HEK293 (cell line): ENCODE data around the gene SCYGR4.

Source experiments
- CTCF ChIA-PET: fragments of 350-600 bp; formaldehyde crosslinking; extraction: SDS; loops from one replicate; lab custom pipeline; 2021; ENCODE audit warnings: antibody characterized with exemption; lab: Yijun Ruan, JAX
- POLR2A ChIA-PET: fragments of 300-600 bp; formaldehyde crosslinking; extraction: SDS; loops from one replicate; lab custom pipeline; 2020; ENCODE audit warnings: antibody characterized with exemption, inconsistent platforms; lab: Yijun Ruan, JAX
- H3K27ac ChIP-seq: fragments of 200-500 bp; sonication (Bioruptor generic); 2 replicates; pipeline ENCODE4 v1.5.1; 2014; ENCODE audit warnings: low read depth, low read length, control low read depth, inconsistent platforms; ENCODE audit errors: extremely low read depth
- H3K36me3 ChIP-seq, 2 experiments: fragments of 200-500 bp in 1 of 2; sonication (Bioruptor generic) in 1 of 2; 1 replicate in 1 of 2; 2 replicates in 1 of 2; pipeline ENCODE4 v1.5.1; 2014 to 2017; ENCODE audit warnings: inconsistent platforms in 2 of 2, low read length in 2 of 2; ENCODE audit not compliant: control insufficient read depth in 2 of 2, insufficient read depth in 1 of 2
- H3K4me1 ChIP-seq: fragments of 200-500 bp; sonication (Bioruptor generic); 2 replicates; pipeline ENCODE4 v1.5.1; 2014; ENCODE audit warnings: mild to moderate bottlenecking, low read length, inconsistent platforms; ENCODE audit not compliant: control insufficient read depth, insufficient read depth
- H3K4me3 ChIP-seq: 2 replicates; pipeline ENCODE4 v1.5.1; 2011; ENCODE audit warnings: low read depth, mild to moderate bottlenecking, control low read depth, low read length, moderate library complexity
- H3K9me3 ChIP-seq: fragments of 200-500 bp; sonication (Bioruptor generic); 2 replicates; pipeline ENCODE4 v1.5.1; 2014; ENCODE audit warnings: low read depth, low read length, inconsistent platforms; ENCODE audit not compliant: control insufficient read depth, insufficient read depth
- MZF1 ChIP-seq: fragments of 450-650 bp; formaldehyde crosslinking; IDR thresholded peaks from 2 replicates; pipeline ENCODE4 v1.5.1; 2017; ENCODE audit warnings: missing biosample characterization, missing genetic modification characterization, borderline replicate concordance
- OVOL3 ChIP-seq: fragments of 450-650 bp; formaldehyde crosslinking; IDR thresholded peaks from 2 replicates; pipeline ENCODE4 v1.5.1; 2016; ENCODE audit warnings: missing biosample characterization, missing genetic modification characterization
- SETDB1 ChIP-seq: IDR thresholded peaks from one replicate; pipeline ENCODE4 v1.6.1; 2017; ENCODE audit warnings: mild to moderate bottlenecking, low read length, moderate library complexity, mixed read lengths; ENCODE audit not compliant: insufficient read length
- ZNF138 ChIP-seq: fragments of 450-650 bp; formaldehyde crosslinking; IDR thresholded peaks from 2 replicates; pipeline ENCODE4 v1.5.1; 2016; ENCODE audit warnings: missing biosample characterization, missing genetic modification characterization, borderline replicate concordance
- ZNF19 ChIP-seq: fragments of 450-650 bp; formaldehyde crosslinking; IDR thresholded peaks from 2 replicates; pipeline ENCODE4; 2016; ENCODE audit warnings: missing biosample characterization, missing genetic modification characterization, low read depth
- ZNF223 ChIP-seq: fragments of 450-650 bp; formaldehyde crosslinking; IDR thresholded peaks from 2 replicates; pipeline ENCODE4 v1.5.1; 2016; ENCODE audit warnings: missing biosample characterization, missing genetic modification characterization
- ZNF366 ChIP-seq: fragments of 450-650 bp; formaldehyde crosslinking; conservative IDR thresholded peaks from 2 replicates; pipeline ENCODE4 v1.5.1; 2016; ENCODE audit warnings: missing biosample characterization, missing genetic modification characterization
- ZNF426 ChIP-seq: fragments of 450-650 bp; formaldehyde crosslinking; IDR thresholded peaks from 2 replicates; pipeline ENCODE4 v1.5.1; 2017; ENCODE audit warnings: missing biosample characterization, missing genetic modification characterization, mild to moderate bottlenecking, inconsistent platforms, moderate library complexity
- ZNF501 ChIP-seq: fragments of 450-650 bp; formaldehyde crosslinking; IDR thresholded peaks from 2 replicates; pipeline ENCODE4 v1.5.1; 2016; ENCODE audit warnings: missing biosample characterization, missing genetic modification characterization
- ZNF677 ChIP-seq: fragments of 450-650 bp; IDR thresholded peaks from 2 replicates; pipeline ENCODE4 v1.5.0; 2018; ENCODE audit warnings: missing biosample characterization, mild to moderate bottlenecking, missing genetic modification characterization, moderate library complexity
- TF ChIP-seq, protein P1 (sequence below): fragments of 450-650 bp; formaldehyde crosslinking; IDR thresholded peaks from 2 replicates; pipeline ENCODE4 v1.5.1; 2017; ENCODE audit warnings: missing biosample characterization, missing genetic modification characterization
- TF ChIP-seq, protein P2 (sequence below): fragments of 450-650 bp; formaldehyde crosslinking; IDR thresholded peaks from 2 replicates; pipeline ENCODE4 v1.5.1; 2016; ENCODE audit warnings: missing biosample characterization, missing genetic modification characterization
- TF ChIP-seq, protein P3 (sequence below): fragments of 450-650 bp; formaldehyde crosslinking; IDR thresholded peaks from 2 replicates; pipeline ENCODE4 v1.5.1; 2016; ENCODE audit warnings: missing biosample characterization, missing genetic modification characterization
- TF ChIP-seq, protein P4 (sequence below): fragments of 450-650 bp; formaldehyde crosslinking; IDR thresholded peaks from 2 replicates; pipeline ENCODE4 v1.5.1; 2016; ENCODE audit warnings: missing biosample characterization, missing genetic modification characterization
- TF ChIP-seq, protein P5 (sequence below): fragments of 450-650 bp; formaldehyde crosslinking; IDR thresholded peaks from 2 replicates; pipeline ENCODE4 v1.5.0; 2017; ENCODE audit warnings: missing biosample characterization, missing genetic modification characterization, borderline replicate concordance
- TF ChIP-seq, protein P6 (sequence below): fragments of 450-650 bp; formaldehyde crosslinking; IDR thresholded peaks from 2 replicates; pipeline ENCODE4 v1.5.1; 2016; ENCODE audit warnings: missing biosample characterization, missing genetic modification characterization

SCYGR4 gene

DNA sequence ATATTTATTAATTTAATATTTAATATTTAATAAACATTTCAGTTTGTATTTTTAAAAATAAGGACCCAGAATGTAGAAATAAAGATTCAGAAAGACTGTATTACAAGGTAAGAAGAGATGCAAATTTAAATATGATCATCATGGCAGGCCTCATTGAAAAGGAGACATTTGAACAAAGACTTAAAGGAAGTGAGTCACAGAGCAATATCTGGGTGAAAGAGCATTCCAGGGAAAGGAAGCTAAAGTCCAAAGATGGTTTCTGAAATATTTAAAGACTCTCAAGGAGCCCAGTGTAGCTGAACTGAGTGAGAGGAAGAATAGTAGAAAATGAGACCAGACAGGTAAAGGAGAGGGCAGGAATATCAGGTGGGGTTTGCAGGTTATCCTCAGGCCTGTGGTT lies 5.9 kb downstream of the SCYGR4 start:
- no peak overlapping the region for H3K27ac ChIP-seq
- CTCF ChIA-PET: no interaction called here

DNA sequence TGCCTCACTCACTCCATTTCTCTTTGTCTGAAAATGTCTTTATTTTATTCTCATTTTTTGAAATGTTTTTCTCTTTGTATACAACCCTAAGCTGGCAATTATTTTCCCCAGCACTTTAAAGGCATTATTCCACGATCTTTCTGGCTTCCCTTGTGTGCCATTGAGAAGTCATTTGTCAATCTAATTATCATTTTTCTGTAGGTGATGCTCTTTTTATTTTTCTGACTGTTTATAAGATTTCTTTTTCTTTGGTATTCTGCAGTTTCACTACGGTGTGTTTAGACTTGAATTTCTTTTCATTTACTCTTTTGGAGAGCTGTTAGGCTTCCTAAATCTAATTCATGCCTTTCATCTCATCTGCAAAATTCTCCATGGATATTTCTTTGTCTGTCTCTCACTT lies 8.1 kb downstream of the SCYGR4 start:
- POLR2A ChIA-PET: no interaction called here
- H3K27ac ChIP-seq: no peak overlapping the region
- H3K4me3 ChIP-seq: no peak overlapping the region
- H3K4me1 ChIP-seq: no peaks in the 10 kb centered on the region
- CTCF ChIA-PET: interaction anchor here (0.7 kb wide), 1 partner anchor 136 kb away, joined by 4 read pairs; no protein-coding TSS in a partner anchor
- no peaks in the 10 kb centered on the region for H3K36me3 ChIP-seq
- H3K9me3 ChIP-seq: no peaks in the 10 kb centered on the region
- TF ChIP-seq ZNF223 (tag by site-specific recombination) (no peak), ZNF19 (tag by site-specific recombination) (no peak), ZNF366 (tag by site-specific recombination) (no peak)

More for the DNA sequence above, 5.9 kb downstream of the SCYGR4 start:
- Histone ChIP-seq H3K4me3 (no peak overlapping the region), H3K9me3 (no peaks in the 10 kb centered on the region), H3K4me1 (no peaks in the 10 kb centered on the region), H3K36me3 (no peaks in the 10 kb centered on the region)
- POLR2A ChIA-PET: no interaction called here
- TF ChIP-seq, protein P1, sequence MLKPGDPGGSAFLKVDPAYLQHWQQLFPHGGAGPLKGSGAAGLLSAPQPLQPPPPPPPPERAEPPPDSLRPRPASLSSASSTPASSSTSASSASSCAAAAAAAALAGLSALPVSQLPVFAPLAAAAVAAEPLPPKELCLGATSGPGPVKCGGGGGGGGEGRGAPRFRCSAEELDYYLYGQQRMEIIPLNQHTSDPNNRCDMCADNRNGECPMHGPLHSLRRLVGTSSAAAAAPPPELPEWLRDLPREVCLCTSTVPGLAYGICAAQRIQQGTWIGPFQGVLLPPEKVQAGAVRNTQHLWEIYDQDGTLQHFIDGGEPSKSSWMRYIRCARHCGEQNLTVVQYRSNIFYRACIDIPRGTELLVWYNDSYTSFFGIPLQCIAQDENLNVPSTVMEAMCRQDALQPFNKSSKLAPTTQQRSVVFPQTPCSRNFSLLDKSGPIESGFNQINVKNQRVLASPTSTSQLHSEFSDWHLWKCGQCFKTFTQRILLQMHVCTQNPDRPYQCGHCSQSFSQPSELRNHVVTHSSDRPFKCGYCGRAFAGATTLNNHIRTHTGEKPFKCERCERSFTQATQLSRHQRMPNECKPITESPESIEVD: no peak
- TF ChIP-seq, protein P2, sequence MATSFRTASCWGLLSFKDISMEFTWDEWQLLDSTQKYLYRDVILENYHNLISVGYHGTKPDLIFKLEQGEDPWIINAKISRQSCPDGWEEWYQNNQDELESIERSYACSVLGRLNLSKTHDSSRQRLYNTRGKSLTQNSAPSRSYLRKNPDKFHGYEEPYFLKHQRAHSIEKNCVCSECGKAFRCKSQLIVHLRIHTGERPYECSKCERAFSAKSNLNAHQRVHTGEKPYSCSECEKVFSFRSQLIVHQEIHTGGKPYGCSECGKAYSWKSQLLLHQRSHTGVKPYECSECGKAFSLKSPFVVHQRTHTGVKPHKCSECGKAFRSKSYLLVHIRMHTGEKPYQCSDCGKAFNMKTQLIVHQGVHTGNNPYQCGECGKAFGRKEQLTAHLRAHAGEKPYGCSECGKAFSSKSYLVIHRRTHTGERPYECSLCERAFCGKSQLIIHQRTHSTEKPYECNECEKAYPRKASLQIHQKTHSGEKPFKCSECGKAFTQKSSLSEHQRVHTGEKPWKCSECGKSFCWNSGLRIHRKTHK (tag by site-specific recombination): no peak
- TF ChIP-seq, protein P3, sequence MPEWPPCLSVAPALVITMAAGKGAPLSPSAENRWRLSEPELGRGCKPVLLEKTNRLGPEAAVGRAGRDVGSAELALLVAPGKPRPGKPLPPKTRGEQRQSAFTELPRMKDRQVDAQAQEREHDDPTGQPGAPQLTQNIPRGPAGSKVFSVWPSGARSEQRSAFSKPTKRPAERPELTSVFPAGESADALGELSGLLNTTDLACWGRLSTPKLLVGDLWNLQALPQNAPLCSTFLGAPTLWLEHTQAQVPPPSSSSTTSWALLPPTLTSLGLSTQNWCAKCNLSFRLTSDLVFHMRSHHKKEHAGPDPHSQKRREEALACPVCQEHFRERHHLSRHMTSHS (tag by site-specific recombination): no peak
- TF ChIP-seq, protein P4, sequence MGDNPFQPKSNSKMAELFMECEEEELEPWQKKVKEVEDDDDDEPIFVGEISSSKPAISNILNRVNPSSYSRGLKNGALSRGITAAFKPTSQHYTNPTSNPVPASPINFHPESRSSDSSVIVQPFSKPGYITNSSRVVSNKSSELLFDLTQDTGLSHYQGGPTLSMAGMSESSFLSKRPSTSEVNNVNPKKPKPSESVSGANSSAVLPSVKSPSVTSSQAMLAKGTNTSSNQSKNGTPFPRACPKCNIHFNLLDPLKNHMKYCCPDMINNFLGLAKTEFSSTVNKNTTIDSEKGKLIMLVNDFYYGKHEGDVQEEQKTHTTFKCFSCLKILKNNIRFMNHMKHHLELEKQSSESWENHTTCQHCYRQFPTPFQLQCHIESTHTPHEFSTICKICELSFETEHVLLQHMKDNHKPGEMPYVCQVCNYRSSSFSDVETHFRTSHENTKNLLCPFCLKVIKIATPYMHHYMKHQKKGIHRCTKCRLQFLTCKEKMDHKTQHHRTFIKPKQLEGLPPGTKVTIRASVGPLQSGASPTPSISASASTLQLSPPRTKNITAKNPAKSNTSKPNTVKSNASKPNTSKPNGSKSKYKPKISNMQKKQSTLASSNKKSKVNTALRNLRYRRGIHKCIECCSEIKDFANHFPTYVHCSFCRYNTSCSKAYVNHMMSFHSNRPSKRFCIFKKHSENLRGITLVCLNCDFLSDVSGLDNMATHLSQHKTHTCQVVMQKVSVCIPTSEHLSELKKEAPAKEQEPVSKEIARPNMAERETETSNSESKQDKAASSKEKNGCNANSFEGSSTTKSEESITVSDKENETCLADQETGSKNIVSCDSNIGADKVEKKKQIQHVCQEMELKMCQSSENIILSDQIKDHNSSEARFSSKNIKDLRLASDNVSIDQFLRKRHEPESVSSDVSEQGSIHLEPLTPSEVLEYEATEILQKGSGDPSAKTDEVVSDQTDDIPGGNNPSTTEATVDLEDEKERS (tag by site-specific recombination): no peak
- no peak for TF ChIP-seq ZNF501 (tag by site-specific recombination)
- TF ChIP-seq ZNF426 (tag by site-specific recombination): no peak
- no peak for TF ChIP-seq MZF1 (tag by site-specific recombination)
- TF ChIP-seq, protein P5, sequence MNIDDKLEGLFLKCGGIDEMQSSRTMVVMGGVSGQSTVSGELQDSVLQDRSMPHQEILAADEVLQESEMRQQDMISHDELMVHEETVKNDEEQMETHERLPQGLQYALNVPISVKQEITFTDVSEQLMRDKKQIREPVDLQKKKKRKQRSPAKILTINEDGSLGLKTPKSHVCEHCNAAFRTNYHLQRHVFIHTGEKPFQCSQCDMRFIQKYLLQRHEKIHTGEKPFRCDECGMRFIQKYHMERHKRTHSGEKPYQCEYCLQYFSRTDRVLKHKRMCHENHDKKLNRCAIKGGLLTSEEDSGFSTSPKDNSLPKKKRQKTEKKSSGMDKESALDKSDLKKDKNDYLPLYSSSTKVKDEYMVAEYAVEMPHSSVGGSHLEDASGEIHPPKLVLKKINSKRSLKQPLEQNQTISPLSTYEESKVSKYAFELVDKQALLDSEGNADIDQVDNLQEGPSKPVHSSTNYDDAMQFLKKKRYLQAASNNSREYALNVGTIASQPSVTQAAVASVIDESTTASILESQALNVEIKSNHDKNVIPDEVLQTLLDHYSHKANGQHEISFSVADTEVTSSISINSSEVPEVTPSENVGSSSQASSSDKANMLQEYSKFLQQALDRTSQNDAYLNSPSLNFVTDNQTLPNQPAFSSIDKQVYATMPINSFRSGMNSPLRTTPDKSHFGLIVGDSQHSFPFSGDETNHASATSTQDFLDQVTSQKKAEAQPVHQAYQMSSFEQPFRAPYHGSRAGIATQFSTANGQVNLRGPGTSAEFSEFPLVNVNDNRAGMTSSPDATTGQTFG (tag by site-specific recombination): no peak
- no peak for TF ChIP-seq OVOL3 (tag by site-specific recombination)
- no peak for TF ChIP-seq ZNF138
- TF ChIP-seq SETDB1: no peak
- TF ChIP-seq, protein P6, sequence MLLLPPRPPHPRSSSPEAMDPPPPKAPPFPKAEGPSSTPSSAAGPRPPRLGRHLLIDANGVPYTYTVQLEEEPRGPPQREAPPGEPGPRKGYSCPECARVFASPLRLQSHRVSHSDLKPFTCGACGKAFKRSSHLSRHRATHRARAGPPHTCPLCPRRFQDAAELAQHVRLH (tag by site-specific recombination): no peak
- TF ChIP-seq ZNF677: no peak
